Colonic mucosa (tissue), 4 donors: ENCODE measurements around the gene LRMDA. TPM values are rescaled to one million over a fixed set of nuclear protein-coding genes. Genes with fewer than 3 reads are reported as not detected.

Experiments
- DNase-seq: peaks from one replicate; pipeline ENCODE4 v3.0.0-alpha.2; 2020
- H3K27ac ChIP-seq: fragments of 200-600 bp; one replicate; pipeline ENCODE4 v1.8.0; 2021
- H3K27me3 ChIP-seq: fragments of 200-600 bp; one replicate; pipeline ENCODE4 v1.8.0; 2021
- H3K36me3 ChIP-seq: fragments of 200-600 bp; one replicate; pipeline ENCODE4 v1.8.0; 2021
- H3K4me1 ChIP-seq: fragments of 200-600 bp; one replicate; pipeline ENCODE4 v1.8.0; 2021; ENCODE audit warnings: mild to moderate bottlenecking
- H3K4me3 ChIP-seq: fragments of 200-600 bp; one replicate; pipeline ENCODE4 v1.8.0; 2021
- H3K9ac ChIP-seq, 2 donors: one replicate each; pipeline ENCODE4 v1.7.0; 2013; ENCODE audit warnings: control low read depth in 2 of 2, low read depth in 2 of 2, low read length in 2 of 2
- H3K9me3 ChIP-seq: fragments of 200-600 bp; one replicate; pipeline ENCODE4 v1.8.0; 2021
- intact Hi-C: fragments of 100-400 bp; cut with DNase I; formaldehyde crosslinking; loops from one replicate; pipeline ENCODE4 v1.14.1; 2022
- total RNA-seq, 2 donors: library from RNA; stranded (reverse); fragmentation: NEBNext Ultra II Directional in 1 of 2; extraction: Animal tissue kit (Norgen Biotek cat#: 25700) in 1 of 2; gene quantifications; one replicate each; pipeline ENCODE4 v1.2.1, GENCODE V29; 2021
- TF ChIP-seq, protein P1 (sequence below): fragments of 200-600 bp; IDR thresholded peaks from one replicate; pipeline ENCODE4 v1.8.0; 2022; ENCODE audit warnings: antibody characterized with exemption, mild to moderate bottlenecking
- donor health status: healthy.
- donor health status: DM: no; HTN: no; CAD: no.
- donor health status: DM: no; HTN: no; CAD: no.

LRMDA gene
- total RNA-seq, 2 donors from 2014 or later, result 2.5 to 5.2 TPM

DNA sequence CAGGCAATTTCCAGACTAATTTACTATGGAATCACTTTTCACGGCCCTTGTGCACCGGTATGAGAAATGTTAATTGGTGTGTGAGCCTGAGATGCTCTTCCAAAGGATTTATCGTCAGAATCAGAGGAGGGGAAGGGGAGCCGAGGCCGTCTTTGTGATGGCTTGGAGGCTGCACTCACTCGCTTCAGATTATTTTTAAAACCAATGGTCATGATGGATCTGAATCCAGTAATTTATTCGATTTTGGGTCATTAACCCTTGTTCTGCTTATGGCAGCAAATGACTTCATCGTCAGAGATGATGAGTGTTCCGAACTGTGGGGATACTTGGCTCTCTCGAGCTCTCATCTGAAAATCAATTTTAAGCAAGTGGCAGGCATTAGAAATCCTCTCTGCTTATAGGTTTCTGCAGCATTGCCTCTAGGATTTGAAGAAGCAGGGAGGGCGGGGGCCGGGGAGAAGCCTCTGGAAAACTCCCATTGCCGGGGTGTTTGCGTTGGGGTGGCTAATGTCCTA lies 576.3 kb downstream of the LRMDA start:
- H3K9ac ChIP-seq, result no peak overlapping the region
- no peaks in the 10 kb centered on the region for H3K27me3 ChIP-seq
- intact Hi-C loops, result no loop called here
- no peaks in the 10 kb centered on the region for H3K9me3 ChIP-seq
- H3K27ac ChIP-seq, result no peak overlapping the region
- DNase-seq, result no peak
- no peaks in the 10 kb centered on the region for H3K4me1 ChIP-seq
- no peaks in the 10 kb centered on the region for H3K36me3 ChIP-seq
- no peak overlapping the region for H3K4me3 ChIP-seq
- TF ChIP-seq, protein P1, sequence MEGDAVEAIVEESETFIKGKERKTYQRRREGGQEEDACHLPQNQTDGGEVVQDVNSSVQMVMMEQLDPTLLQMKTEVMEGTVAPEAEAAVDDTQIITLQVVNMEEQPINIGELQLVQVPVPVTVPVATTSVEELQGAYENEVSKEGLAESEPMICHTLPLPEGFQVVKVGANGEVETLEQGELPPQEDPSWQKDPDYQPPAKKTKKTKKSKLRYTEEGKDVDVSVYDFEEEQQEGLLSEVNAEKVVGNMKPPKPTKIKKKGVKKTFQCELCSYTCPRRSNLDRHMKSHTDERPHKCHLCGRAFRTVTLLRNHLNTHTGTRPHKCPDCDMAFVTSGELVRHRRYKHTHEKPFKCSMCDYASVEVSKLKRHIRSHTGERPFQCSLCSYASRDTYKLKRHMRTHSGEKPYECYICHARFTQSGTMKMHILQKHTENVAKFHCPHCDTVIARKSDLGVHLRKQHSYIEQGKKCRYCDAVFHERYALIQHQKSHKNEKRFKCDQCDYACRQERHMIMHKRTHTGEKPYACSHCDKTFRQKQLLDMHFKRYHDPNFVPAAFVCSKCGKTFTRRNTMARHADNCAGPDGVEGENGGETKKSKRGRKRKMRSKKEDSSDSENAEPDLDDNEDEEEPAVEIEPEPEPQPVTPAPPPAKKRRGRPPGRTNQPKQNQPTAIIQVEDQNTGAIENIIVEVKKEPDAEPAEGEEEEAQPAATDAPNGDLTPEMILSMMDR, result no peak

DNA sequence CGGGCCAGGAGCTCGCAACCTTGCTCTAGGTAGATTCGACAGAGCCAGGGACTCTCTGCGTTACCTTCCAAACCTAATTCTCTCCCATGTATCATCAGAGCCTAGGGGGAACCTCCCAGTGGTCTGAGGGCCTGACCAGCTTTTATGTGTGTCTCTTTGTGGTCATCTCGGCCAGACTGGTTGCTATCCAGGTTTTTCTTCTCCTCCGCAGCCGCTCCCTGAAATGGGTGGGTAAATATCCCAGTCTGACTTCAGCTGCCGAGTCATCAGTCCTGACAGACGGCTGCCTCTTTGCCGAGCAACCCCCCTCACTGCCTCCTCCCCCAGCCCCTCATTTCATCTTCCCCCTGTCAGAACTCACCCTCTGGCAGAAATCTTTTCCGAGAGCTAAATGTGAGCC lies 578.1 kb downstream of the LRMDA start:
- H3K9ac ChIP-seq, result no peak overlapping the region
- H3K4me1 ChIP-seq, result no peaks in the 10 kb centered on the region
- TF ChIP-seq, protein P1, result no peak
- intact Hi-C loops, result no loop called here
- H3K27ac ChIP-seq, result no peak overlapping the region
- no peaks in the 10 kb centered on the region for H3K27me3 ChIP-seq
- no peaks in the 10 kb centered on the region for H3K36me3 ChIP-seq
- H3K4me3 ChIP-seq, result no peak overlapping the region
- H3K9me3 ChIP-seq, result no peaks in the 10 kb centered on the region
- DNase-seq, result no peak

DNA sequence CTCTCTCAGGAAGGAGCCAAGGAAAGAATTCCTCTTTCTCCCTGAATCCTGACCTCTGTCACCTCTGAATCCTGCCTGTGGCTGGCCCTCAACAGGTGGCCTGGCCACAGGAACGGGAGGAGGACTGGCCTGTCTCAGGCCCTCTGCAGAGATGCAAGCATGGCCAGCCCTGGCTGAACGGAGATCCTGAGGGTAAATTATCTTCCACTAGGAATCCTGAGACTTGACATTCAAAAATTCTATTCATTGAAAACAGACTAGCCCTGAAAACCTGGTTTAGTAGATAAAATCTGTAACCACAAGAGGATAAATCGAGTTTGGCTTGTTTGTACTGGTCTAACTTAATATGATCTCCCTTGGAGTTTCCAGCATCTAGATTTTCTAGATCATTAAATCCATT lies 579.3 kb downstream of the LRMDA start:
- H3K9me3 ChIP-seq, result no peaks in the 10 kb centered on the region
- H3K4me1 ChIP-seq, result no peaks in the 10 kb centered on the region
- no peak overlapping the region for H3K9ac ChIP-seq
- H3K27ac ChIP-seq, result no peak overlapping the region
- H3K27me3 ChIP-seq, result no peaks in the 10 kb centered on the region
- TF ChIP-seq, protein P1, result no peak
- no peak for DNase-seq
- H3K36me3 ChIP-seq, result no peaks in the 10 kb centered on the region
- intact Hi-C loops, result no loop called here
- H3K4me3 ChIP-seq, result no peak overlapping the region

DNA sequence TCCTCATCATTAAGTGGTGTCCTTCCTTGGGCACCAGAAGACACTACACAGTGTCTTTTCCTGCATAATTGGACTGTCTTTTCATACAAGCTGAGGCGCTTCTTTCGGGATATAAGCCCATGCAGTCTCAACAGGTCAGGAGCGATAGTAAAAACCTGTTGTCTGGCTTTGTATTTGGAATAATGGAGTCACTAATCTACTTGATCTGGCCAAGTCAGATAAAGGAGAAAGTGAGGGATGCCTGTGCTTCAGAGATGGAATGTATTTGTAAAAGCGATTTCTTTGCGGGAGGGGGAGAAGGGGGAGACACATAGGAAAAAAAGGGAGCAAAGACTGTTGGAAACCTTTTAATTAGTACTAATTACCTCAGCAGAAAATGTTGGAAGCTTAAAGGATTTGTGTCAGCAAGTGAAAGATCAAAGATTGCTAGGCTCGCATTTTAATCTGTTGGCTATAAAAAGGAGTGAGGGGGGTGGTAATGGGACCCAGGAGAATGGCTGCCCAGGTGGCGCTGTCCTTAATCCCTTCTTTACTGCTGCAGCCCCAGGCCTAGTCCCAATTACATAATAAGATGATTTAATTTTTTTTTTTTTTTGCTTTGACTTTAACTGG lies 581.4 kb downstream of the LRMDA start:
- intact Hi-C loops, result no loop called here
- no peaks in the 10 kb centered on the region for H3K36me3 ChIP-seq
- TF ChIP-seq, protein P1, result no peak

DNA sequence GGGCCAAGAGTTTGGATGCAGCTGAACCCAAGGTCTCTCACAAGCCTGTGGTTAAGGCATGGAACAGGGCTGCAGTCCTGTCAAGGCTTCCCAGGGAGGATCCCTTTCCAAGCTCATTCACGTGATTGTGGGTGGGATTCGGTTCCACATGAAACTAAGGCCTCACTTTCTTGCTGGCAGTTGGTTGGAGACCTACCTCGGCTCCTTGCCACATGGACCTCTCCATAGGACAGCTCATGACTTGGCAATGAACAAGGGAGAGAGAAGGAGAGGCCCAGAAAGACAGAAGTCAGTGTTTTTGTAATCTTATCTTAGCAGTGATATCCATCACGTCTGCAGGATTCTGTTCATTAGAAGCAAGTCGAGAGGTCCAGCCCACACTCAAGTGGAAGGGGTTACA lies 583.8 kb downstream of the LRMDA start:
- no peak overlapping the region for H3K9ac ChIP-seq
- no peak overlapping the region for H3K27ac ChIP-seq
- H3K36me3 ChIP-seq, result no peaks in the 10 kb centered on the region
- intact Hi-C loops, result no loop called here
- TF ChIP-seq, protein P1, result no peak
- H3K4me3 ChIP-seq, result no peak overlapping the region
- no peaks in the 10 kb centered on the region for H3K27me3 ChIP-seq
- no peaks in the 10 kb centered on the region for H3K9me3 ChIP-seq
- no peaks in the 10 kb centered on the region for H3K4me1 ChIP-seq
- no peak for DNase-seq

More for the DNA sequence above, 581.4 kb downstream of the LRMDA start:
- no peaks in the 10 kb centered on the region for H3K9me3 ChIP-seq
- H3K4me1 ChIP-seq, result no peaks in the 10 kb centered on the region
- H3K9ac ChIP-seq, result no peak overlapping the region
- DNase-seq, result no peak
- no peaks in the 10 kb centered on the region for H3K27me3 ChIP-seq
- no peak overlapping the region for H3K27ac ChIP-seq
- H3K4me3 ChIP-seq, result no peak overlapping the region
